ENCODE results near the gene PCGF1. TPM values are rescaled to one million over a fixed set of nuclear protein-coding genes. Genes with fewer than 3 reads are reported as not detected.

Gene PCGF1
- total and polyA plus RNA-seq, 2 experiments from 2014 or later: 10.9 to 13.4 TPM

GRCh38 chr2:74489906-74490305 is 17.6 kb downstream of the PCGF1 start (continued):
- no peak for TF ChIP-seq ZNF462 (CRISPR knock-in tag; IDR thresholded peaks at IDR 0.05)

- Histone ChIP-seq H3K9me2 (ENCODE audit: insufficient read depth) (no peaks in the 10 kb centered on the region), H3K4me3 (no peak overlapping the region), H3K79me2 (replicated peaks; ENCODE audit: insufficient read depth) (peaks cover 5% of the 10 kb centered on the region), H2AFZ (no peak overlapping the region), H3K4me2 (no peak overlapping the region), H3K27ac (ENCODE audit: low read depth) (no peak overlapping the region), H3K27me3 (ENCODE audit: insufficient read depth) (no peaks in the 10 kb centered on the region), H3K36me3 (ENCODE audit: insufficient read depth) (peaks cover 5% of the 10 kb centered on the region; the same call in 1 of the 2 replicates), H3F3A (replicated peaks; ENCODE audit: low read depth) (no peaks in the 10 kb centered on the region), H4K20me1 (replicated peaks; ENCODE audit: insufficient read depth) (no peaks in the 10 kb centered on the region), H3K4me1 (ENCODE audit: insufficient read depth) (no peaks in the 10 kb centered on the region)
- no peaks in the 10 kb centered on the region; the same call in 2 of the 3 replicates for H3K4me1 Mint-ChIP-seq
- H3K36me3 Mint-ChIP-seq (ENCODE audit: low read depth): peaks cover 50% of the 10 kb centered on the region
- no peak for TF ChIP-seq CTCF (conservative IDR thresholded peaks at IDR 0.05; ENCODE audit: low read depth in 2 of 2)
- H3K27ac Mint-ChIP-seq: no peak overlapping the region
- no peaks in the 10 kb centered on the region; the same call in 2 of the 3 replicates for H3K9me3 Mint-ChIP-seq
- H3K4me3 Mint-ChIP-seq: no peak overlapping the region
- H3K27me3 Mint-ChIP-seq (ENCODE audit: insufficient read depth, low read depth, poor library complexity): peaks cover 6% of the 10 kb centered on the region
- ATAC-seq (no peak), DNase-seq (ENCODE audit: low spot score) (no peak)
Observed at GRCh38 chr2:74488643-74489481, 18.6 kb downstream of the PCGF1 start.
